SU-DHL-6 (cell line): Measurements from ENCODE around the gene SORL1-AS1.

Experiments used
- EZH2phosphoT487 ChIP-seq: fragments of 200-600 bp; sonication (generic), shearing (Covaris generic); conservative IDR thresholded peaks from 2 replicates; pipeline ENCODE4 v1.6.1; 2018; ENCODE audit warnings: mild to moderate bottlenecking, antibody characterized with exemption, low read length, moderate library complexity, mixed read lengths
- TF ChIP-seq, protein P1 (sequence below): fragments of 200-600 bp; sonication (generic); IDR thresholded peaks from one replicate; pipeline ENCODE4 v1.5.1; 2017; ENCODE audit warnings: antibody characterized with exemption, mild to moderate bottlenecking, low read length, moderate library complexity; ENCODE audit not compliant: insufficient read depth, poor library complexity, severe bottlenecking

DNA sequence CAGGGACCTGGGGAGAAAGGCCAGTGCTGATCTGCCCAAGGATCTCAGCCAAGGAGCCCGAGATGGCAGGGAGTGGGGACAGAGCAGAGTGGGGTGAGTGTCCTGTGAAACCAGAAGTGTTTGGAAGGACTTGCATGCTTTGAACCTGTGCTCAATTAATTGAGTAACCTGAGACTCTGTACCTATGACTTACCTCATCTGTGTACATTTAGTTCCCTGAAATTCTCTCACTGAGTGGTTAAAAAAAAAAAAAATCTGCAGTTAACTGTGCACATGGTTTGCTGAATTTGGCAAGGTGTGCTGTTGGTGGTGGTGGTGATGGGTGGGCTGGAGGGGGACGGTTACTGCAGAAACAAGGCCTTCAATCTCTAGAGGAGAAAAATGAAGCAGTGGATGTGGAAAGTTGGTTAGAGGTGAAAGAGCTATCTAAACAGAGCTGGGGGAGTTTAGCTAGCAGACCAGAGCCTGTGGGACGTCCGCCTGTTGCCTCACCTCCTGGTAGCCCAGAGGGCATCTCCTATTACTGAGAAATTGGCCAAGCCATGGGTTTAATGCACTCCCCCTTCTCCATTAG lies 8.3 kb upstream of the SORL1-AS1 start:
- TF ChIP-seq, protein P1, sequence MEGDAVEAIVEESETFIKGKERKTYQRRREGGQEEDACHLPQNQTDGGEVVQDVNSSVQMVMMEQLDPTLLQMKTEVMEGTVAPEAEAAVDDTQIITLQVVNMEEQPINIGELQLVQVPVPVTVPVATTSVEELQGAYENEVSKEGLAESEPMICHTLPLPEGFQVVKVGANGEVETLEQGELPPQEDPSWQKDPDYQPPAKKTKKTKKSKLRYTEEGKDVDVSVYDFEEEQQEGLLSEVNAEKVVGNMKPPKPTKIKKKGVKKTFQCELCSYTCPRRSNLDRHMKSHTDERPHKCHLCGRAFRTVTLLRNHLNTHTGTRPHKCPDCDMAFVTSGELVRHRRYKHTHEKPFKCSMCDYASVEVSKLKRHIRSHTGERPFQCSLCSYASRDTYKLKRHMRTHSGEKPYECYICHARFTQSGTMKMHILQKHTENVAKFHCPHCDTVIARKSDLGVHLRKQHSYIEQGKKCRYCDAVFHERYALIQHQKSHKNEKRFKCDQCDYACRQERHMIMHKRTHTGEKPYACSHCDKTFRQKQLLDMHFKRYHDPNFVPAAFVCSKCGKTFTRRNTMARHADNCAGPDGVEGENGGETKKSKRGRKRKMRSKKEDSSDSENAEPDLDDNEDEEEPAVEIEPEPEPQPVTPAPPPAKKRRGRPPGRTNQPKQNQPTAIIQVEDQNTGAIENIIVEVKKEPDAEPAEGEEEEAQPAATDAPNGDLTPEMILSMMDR: no peak
- no peak for TF ChIP-seq EZH2phosphoT487
